Ishikawa (cell line): ENCODE measurements around the gene ERVV-1.

Source experiments
- CEBPB ChIP-seq: IDR thresholded peaks from 2 replicates; pipeline ENCODE4 v1.6.1; 2012
- CREB1 ChIP-seq: IDR thresholded peaks from 2 replicates; pipeline ENCODE4 v1.6.1; 2012; ENCODE audit warnings: low read depth
- EP300 ChIP-seq: IDR thresholded peaks from 2 replicates; pipeline ENCODE4 v1.6.1; 2012; ENCODE audit warnings: borderline replicate concordance
- FOXM1 ChIP-seq: IDR thresholded peaks from 2 replicates; pipeline ENCODE4 v1.6.1; 2012; ENCODE audit warnings: low read depth, borderline replicate concordance
- MAX ChIP-seq: IDR thresholded peaks from 2 replicates; pipeline ENCODE4 v1.6.1; 2012
- NFIC ChIP-seq: IDR thresholded peaks from 2 replicates; pipeline ENCODE4 v1.6.1; 2012
- RAD21 ChIP-seq: IDR thresholded peaks from 2 replicates; pipeline ENCODE4 v1.6.1; 2012; ENCODE audit warnings: low read depth
- REST ChIP-seq: IDR thresholded peaks from 2 replicates; pipeline ENCODE4 v1.6.1; 2012; ENCODE audit warnings: low read depth, mild to moderate bottlenecking
- TAF1 ChIP-seq: IDR thresholded peaks from 2 replicates; pipeline ENCODE4 v1.6.1; 2012; ENCODE audit warnings: low read depth, mild to moderate bottlenecking
- YY1 ChIP-seq: IDR thresholded peaks from 2 replicates; pipeline ENCODE4 v1.6.1; 2012; ENCODE audit warnings: low read depth
- ZBTB7A ChIP-seq: IDR thresholded peaks from 2 replicates; pipeline ENCODE4 v1.6.1; 2012; ENCODE audit warnings: low read depth

- TF ChIP-seq CREB1 (no peak), YY1 (no peak), EP300 (no peak), NFIC (no peak), MAX (no peak), REST (no peak), ZBTB7A (no peak), TAF1 (no peak), RAD21 (no peak), FOXM1 (no peak), CEBPB (no peak)
Observed at GRCh38 chr19:53034948-53035675, 21.4 kb downstream of the ERVV-1 start.
